Measurements from ENCODE around the gene DLGAP1.

DNA sequence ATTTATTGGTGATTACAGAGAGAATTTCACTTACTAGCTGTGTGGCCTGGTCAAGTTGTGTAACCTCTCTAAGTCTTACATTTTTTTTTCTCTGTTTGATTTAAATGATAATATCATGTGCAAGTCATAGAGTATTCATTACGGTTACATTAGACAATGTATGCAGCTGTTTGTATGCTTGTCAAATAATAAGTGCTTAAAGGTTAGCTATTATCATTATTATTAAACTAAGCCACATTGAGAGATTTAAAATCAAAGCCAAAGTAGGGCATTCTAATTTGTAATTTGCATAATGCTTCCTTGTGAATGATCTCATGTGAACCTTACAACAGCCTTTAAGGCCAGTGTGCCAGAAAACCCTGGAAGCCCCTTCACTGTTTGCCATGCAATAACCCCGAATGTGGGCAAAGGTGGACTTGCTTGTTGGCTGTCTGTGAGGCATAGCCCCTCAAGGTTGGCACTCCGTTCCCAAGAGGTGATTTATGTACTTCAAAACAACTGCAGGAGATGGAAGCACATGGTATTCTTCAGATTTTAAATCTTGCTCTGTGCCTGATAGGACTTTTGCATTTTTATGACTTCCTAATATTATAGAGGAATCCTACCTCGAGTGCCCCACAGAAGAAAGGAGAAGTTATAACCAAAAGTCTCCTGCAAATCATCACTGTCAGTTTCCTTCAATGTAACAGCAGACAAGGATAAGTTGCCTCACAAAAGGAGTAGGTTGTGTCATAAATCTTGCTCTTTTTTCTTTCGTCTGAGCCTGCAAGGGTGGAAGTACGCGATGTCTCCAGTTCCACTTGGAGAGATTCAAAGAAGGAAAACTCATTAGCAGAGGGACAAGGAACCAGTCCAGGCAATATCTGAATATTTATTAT lies 733.1 kb downstream of the DLGAP1 start:
- TF ChIP-seq, protein P1, sequence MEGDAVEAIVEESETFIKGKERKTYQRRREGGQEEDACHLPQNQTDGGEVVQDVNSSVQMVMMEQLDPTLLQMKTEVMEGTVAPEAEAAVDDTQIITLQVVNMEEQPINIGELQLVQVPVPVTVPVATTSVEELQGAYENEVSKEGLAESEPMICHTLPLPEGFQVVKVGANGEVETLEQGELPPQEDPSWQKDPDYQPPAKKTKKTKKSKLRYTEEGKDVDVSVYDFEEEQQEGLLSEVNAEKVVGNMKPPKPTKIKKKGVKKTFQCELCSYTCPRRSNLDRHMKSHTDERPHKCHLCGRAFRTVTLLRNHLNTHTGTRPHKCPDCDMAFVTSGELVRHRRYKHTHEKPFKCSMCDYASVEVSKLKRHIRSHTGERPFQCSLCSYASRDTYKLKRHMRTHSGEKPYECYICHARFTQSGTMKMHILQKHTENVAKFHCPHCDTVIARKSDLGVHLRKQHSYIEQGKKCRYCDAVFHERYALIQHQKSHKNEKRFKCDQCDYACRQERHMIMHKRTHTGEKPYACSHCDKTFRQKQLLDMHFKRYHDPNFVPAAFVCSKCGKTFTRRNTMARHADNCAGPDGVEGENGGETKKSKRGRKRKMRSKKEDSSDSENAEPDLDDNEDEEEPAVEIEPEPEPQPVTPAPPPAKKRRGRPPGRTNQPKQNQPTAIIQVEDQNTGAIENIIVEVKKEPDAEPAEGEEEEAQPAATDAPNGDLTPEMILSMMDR (IDR thresholded peaks at IDR 0.05; ENCODE audit: insufficient read depth, low read length), result no peak
- TF ChIP-seq POLR2AphosphoS5 (IDR thresholded peaks at IDR 0.05; ENCODE audit: low read depth), result no peak
- no peak for TF ChIP-seq GABPA (IDR thresholded peaks at IDR 0.05; ENCODE audit: low read depth)
- TF ChIP-seq, protein P2, sequence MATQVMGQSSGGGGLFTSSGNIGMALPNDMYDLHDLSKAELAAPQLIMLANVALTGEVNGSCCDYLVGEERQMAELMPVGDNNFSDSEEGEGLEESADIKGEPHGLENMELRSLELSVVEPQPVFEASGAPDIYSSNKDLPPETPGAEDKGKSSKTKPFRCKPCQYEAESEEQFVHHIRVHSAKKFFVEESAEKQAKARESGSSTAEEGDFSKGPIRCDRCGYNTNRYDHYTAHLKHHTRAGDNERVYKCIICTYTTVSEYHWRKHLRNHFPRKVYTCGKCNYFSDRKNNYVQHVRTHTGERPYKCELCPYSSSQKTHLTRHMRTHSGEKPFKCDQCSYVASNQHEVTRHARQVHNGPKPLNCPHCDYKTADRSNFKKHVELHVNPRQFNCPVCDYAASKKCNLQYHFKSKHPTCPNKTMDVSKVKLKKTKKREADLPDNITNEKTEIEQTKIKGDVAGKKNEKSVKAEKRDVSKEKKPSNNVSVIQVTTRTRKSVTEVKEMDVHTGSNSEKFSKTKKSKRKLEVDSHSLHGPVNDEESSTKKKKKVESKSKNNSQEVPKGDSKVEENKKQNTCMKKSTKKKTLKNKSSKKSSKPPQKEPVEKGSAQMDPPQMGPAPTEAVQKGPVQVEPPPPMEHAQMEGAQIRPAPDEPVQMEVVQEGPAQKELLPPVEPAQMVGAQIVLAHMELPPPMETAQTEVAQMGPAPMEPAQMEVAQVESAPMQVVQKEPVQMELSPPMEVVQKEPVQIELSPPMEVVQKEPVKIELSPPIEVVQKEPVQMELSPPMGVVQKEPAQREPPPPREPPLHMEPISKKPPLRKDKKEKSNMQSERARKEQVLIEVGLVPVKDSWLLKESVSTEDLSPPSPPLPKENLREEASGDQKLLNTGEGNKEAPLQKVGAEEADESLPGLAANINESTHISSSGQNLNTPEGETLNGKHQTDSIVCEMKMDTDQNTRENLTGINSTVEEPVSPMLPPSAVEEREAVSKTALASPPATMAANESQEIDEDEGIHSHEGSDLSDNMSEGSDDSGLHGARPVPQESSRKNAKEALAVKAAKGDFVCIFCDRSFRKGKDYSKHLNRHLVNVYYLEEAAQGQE (IDR thresholded peaks at IDR 0.05; ENCODE audit: insufficient replicate concordance, low read depth), result no peak

Data from HL-60 (cell line).